Measurements from ENCODE around the gene KIAA0232. TPM values are rescaled to one million over a fixed set of nuclear protein-coding genes. Genes with fewer than 3 reads are reported as not detected.
A peak's percentile ranks its signal among the peaks of the same experiment; 100 is the strongest.

KIAA0232 gene
- total RNA-seq, 1 donor from 2014 or later = 16.6 TPM

DNA sequence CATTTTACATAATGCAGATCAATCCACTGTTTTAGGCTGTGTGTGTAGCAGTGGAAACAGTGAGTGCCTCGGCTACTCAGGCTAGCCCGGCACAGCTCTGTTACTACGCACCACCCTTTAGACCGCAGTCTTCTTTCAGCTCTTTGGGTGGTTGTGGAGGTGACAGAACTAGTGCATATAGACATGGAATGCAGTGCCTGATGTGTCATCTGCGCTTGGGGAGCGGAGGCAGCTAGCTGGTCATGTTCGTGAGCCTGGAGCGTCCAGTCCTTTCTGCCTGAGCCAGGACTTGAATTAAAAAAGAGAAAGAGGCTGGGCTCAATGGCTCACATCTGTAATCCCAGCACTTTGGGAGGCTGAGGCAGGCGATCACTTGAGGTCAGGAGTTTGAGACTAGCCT is 131.9 kb downstream of the KIAA0232 start:
- ATAC-seq (no peak), DNase-seq (ENCODE audit: low spot score) (no peak)

DNA sequence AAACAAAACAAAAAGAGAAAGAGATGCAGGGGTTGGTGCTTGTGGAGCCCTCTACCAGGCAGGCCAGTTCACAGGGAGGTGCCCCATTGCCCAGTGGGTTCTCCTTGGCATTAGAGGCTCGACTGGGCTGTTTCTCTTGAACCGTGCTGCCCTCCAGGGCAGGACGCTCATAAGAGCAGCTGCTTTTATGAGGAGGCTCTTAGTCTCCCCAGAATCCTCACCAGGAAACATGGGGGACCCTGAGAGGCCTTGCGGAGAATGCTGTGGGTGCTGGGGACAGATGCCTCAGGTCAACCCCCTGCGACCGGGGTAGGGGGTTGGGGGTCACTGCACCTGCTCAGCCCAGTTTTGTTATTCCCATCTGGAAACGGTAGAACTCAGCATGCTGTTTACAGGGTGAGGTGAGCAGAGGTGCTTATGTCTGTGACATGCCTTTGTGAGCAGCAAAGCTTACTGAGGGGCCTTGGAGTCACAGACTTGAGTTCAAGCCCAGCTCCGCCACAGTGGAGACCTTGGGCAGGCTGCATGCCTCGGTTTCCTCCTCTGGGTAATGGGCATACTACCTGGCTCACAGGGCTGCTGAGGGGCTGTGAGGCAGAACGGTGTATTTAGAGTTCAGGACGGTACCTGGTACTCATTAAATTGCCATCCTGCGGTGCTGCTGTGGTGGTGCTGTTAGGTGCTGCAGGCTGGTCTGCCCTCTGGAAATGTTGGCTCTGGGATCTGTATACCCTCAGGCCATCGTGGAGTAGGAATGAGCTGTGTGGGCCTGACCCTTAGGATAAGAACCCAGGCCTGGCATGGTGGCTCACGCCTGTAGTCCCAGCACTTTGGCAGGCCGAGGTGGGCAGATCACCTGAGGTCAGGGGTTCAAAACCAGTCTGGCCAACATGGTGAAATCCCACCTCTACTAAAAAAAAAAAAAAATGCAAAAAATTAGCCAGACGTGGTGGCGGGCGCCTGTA is 132.8 kb downstream of the KIAA0232 start:
- no peak for ATAC-seq
- no peak for DNase-seq (ENCODE audit: low spot score)

DNA sequence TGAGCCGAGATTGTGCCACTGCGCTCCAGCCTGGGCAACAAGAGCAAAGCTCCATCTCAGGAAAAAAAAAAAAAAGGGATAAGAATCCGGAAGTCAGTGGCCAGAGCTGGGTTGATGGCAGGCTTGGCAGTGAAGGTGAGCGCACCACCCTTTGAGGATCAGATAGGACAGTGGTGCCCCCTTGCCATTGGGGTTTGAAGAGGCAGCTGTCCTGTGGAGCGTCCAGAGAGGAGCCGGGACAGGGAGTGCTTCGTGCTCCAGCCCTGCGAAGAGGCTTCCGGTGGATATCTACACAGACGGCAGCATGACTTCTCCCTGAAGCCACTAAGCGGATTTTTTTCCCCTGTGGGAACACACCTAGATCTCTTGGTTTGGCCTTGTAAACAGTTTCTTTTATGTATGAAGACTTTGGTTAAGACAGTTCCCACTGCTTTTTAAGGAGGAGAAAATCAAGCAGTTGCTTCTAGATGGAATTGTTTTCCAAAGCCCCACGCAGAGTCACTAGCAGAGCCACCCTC is 133.6 kb downstream of the KIAA0232 start:
- DNase-seq (ENCODE audit: low spot score) (no peak), ATAC-seq (no peak)

DNA sequence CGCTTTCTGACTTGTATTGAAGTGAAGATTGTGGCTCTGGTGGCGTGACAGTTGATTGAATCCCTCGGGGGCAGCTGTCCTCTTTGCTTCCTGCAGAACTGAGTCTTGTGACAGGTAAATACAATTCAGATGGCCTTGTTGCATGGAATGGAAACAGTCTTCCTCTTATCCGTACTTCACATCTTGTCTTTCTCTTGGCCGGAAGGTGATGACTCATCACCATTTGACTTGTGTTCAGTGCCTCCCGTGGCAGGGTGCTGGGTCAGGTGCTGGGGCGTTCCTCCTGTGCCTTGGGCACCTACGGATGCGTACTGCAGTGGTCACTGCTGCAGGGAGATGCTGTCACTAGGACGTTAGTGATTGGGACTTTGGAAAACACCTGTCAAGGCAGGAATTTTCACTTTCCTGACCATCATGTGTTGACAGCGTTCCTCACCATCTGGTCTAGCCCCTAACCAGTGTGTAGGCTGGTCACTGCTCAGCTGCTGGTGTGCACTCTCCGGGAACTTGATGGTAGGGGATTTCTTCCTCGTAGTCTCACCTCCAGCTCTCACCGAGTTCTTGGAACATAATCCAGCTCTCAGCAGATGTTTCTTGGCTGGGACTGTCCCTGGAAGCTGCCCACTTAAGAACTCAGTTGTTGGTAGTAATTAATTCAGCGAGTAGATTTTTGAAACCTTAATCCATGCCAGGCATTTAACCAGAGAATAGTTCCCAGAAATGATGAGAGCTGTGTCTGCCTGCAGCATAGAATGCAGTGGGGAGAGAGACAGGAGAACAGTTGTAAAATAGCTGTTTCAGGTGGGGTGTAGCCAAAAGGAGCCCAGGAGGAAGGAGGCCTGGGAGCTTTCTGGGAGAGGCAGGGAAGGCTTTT is 134.3 kb downstream of the KIAA0232 start:
- ATAC-seq = peak; percentile 6
- no peak for DNase-seq (ENCODE audit: low spot score)

DNA sequence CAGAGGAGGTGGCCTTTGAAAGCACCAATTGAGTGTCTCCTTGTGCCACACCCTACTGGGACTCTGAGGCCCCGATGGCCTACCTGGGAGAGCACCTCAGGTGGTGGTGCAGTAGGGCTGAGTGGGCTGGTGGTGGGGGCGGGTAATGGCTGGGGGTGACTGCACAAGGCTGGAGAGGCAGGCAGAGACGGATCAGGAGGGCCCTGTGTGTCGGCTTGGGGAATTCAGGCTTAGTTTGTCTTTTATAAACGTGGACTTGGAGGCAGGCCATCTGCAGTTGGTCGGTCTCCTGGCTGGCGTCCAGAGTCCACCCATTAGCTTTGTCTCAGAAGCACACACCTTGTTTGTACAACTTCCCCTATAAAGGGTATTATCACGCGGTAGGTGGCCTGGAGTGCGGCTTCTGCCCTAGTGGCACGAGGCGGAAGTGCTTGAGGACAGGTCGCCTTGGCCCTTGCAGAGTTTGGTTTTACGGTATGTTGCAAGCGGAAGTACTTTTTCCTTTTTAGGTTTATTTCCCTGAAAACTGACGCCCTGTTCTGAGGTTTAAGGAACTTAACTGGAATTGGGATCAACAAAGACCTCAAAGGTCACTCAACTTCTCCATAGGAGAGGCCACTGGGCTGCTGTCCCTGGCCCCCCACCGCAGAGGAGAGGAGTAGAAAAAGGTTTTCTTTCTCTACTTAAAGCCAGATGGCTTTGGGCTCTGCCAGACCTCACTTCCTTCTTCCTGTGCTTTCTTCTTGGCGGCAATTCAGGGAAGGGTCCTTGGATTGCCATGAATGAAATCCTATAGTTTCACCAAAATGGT is 135.1 kb downstream of the KIAA0232 start:
- ATAC-seq = peak; percentile 75

DNA sequence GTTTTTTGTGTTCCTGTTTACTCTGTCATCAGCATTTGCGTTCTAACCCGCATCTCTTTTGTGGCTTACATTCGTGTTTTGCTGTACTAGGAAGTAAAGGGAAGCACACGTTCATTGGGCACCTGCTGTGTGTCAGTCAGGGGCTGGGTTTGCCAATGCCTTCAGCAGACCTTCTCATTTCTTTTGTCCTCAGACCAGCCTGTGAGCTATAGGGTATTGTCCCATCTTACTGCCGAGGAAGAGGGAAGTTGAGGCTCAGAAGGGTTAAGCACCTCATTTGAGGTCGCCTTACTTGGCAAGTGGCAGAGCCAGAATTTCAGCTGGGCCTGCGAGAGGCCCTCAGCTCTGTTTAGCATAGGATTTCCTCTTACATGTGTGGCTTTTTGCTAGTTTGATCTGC is 135.8 kb downstream of the KIAA0232 start:
- ATAC-seq (no peak), DNase-seq (ENCODE audit: low spot score) (no peak)

More for the DNA sequence above, 135.1 kb downstream of the KIAA0232 start:
- DNase-seq (ENCODE audit: low spot score) = peak; percentile 82

DNA sequence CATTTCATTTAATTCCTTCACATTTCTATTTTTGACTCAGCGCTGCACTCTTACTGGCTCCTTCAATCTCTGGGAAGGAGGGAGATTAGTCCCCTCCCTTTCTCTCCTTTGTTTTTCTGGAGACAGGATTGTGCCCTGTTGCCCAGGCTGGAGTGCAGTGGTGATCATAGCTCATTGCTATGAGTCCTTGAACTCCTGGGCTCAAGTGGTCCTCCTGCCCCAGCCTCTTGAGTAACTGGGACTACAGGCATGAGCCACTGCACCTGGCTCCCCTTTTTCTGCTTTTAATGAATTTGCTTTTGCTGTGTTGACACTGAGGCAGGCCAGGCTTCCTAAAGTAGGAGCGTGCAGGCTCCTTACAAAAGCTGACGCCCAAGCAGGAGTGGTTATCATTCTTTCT is 137.6 kb downstream of the KIAA0232 start:
- no peak for DNase-seq (ENCODE audit: low spot score)
- no peak for ATAC-seq

DNA sequence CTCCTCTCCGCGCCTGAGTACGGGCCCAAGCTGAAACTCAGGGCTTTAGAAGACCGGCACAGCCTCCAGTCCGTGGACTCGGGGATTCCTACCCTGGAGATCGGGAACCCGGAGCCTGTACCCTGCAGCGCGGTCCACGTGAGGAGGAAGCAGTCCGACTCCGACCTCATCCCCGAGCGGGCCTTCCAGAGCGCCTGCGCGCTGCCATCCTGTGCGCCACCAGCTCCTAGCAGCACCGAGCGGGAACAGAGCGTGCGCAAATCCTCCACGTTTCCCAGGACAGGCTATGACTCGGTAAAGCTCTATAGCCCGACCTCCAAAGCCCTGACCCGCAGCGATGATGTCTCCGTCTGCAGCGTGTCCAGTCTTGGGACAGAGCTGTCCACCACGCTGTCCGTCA is 141.0 kb downstream of the KIAA0232 start:
- no peak for ATAC-seq
- no peak for DNase-seq (ENCODE audit: low spot score)

DNA sequence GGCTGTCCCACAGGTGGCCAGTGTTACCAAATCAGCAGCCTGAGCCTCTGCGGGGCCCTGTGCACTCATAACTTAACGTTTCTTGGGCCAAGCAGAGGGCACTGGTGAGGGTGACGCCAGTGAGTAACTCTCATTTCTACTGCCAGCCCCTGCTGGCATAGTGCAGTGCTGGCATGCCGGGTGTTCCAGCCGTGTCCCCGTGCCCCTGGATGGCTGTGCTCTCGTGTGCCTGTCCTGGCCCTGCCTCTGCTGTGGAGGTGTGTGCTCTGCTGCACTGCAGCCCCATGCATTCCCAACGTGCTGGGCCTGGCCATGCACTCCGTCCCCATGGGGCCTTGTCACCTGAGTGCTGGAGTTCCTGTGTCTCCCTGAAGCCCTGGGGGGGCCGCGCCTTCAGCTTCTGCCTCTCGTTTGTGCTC is 141.8 kb downstream of the KIAA0232 start:
- DNase-seq (ENCODE audit: low spot score) (peak; percentile 91), ATAC-seq (peak; percentile 76)

DNA sequence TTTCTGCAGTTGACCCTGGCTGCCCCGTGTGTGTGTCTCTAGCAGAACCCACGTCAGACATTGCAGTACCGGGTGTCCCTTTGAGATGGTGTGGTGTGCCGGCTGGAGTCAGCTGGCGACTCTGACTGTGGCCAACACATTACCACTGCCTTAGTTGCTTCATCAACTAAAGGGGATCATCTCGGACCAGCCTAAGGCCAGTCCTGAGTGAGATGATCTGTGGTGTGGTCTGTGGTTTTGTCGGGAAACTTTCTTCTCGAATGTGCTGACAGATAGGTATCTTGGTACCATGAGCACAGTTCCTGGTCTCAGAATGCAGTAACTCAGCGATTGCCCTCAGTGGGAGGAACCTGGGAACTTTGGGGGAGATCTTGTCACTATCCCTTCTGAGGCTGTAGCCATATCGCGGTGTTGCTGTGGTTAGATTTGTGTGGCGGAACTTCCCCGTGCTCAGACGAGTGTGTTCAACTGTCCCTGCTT is 142.9 kb downstream of the KIAA0232 start:
- ATAC-seq = no peak
- no peak for DNase-seq (ENCODE audit: low spot score)

DNA sequence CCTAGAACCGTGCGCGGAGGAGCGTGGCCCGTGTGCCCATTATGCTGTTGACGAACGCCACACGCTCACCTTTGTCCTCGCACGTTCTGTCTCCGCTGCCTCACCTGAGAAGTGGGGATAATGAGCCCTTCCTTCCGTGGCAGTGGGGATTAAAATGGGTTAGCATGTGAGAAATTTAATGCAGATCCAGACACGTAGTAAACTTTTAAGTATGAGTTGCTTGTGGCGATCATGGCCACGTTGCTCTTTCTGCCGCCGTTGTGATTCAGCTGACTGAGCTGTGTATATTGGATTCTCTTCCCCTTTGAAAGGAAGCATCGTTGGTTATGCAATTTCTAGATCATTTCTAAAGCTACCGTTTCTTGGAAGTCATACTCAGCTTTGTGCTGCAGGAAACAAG is 143.6 kb downstream of the KIAA0232 start:
- ATAC-seq (no peak), DNase-seq (ENCODE audit: low spot score) (no peak)

DNA sequence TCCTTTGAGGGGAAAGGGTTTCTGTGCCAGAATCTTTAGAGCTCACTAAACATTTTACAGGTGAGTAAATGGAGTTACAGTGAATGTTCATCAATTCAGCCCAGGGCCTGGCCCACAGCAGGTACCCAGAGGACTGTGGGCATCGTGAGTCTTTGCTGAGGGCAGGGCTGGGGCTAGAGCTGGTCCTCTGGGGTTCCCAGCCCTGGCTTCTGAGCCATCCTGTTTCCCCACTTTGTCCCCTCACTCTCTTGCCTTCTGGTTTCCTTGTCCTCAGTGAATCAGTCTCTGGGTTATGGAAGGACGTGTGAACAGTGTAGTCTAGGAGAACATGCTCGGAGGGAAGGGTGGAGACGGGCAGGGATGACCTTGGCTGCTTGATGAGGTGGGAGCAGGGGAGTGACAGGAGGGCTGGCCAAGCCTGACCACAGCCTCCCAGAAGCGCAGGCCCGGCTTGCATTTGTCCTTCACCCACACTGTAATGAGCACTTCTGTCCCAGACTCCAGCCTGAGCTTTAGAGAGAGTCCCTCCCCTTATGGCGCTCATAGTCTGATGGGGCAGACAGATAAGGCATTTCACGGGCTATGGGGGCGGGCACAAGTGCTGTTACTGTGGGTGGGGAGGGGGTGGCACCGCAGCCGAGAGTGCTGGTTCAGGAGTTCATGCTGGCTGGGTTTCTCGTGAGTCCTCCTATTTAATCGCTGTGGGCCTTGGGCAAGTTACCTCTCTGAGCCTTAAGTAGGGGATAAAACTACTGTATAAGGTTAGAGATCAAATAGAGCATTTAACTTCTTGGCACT is 144.4 kb downstream of the KIAA0232 start:
- peak; percentile 90 for DNase-seq (ENCODE audit: low spot score)
- ATAC-seq = peak; percentile 76

DNA sequence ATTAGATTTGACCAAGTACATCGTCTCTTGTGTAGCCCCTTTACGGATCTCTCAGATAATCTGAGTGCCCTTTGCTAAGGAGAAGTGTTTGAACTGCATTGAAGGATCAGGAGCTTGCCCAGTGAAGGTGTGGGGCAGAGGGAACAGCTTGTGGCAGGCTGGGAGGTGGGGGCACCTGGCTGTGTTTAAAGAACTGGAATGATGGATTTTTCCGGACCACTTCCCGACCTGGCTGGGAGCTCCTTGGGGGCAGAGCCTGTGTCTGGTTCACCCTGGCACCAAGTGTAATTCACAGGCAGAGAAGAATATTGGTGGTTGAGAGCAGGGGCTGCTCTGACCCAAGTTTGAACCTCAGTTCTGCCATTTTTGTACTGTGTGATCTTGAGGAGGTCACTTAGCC is 145.6 kb downstream of the KIAA0232 start:
- DNase-seq (ENCODE audit: low spot score) = no peak
- ATAC-seq = no peak

DNA sequence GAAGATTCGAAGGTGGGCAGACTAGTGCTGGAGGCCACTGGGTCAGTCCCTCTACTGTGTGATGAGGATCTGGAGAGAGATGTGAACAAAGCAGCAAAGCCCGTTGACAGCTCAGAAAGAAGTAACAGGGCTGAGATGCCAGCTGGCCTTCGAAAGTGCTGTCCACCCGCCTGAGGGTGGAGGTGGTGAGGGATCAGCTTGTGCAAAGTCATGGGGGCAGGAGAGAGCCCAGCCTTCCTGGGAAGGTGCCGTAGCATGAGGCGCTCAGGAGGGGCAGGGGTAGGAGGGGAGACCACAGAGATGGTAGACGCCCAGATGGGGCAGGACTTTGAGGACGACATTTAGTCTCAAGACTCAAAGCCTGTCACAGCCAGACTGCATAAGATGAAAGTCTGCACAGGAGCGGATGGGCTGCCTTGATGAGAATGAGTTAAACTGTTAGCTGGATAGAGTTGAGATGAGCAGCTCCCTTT is 146.8 kb downstream of the KIAA0232 start:
- no peak for DNase-seq (ENCODE audit: low spot score)
- ATAC-seq = peak; percentile 25

DNA sequence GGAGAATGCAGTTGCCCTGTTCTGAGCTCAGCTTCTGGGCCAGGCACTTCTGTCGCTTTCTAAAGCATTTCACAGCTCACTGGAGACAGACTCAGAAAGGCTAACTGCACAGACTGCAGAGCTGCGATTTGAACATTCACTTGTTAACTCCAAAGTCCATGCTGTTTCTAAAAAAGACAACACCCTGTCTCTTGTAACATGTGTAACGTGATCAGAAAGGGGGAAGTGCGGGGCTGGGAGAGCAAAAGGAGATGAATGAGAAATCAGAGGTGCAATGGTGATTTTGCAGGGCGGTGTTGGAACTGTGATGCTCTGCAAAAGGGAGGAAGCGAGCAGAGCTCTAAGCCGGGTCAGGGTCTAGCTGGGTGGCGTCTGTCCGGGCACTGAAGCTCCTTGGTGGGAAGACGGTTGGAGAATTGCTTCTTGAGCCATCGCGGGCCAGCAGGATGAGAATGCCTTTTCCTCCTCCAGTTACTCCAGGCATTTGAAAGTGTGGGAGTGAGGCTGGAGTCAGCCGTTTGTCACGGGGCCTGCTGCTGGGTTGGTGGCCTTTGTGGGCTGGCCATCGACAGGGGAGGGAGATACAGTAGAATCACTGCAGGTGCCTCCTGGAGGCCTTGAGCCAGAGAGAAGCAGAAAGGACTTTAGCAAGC is 147.4 kb downstream of the KIAA0232 start:
- ATAC-seq (peak; percentile 63), DNase-seq (ENCODE audit: low spot score) (no peak)

DNA sequence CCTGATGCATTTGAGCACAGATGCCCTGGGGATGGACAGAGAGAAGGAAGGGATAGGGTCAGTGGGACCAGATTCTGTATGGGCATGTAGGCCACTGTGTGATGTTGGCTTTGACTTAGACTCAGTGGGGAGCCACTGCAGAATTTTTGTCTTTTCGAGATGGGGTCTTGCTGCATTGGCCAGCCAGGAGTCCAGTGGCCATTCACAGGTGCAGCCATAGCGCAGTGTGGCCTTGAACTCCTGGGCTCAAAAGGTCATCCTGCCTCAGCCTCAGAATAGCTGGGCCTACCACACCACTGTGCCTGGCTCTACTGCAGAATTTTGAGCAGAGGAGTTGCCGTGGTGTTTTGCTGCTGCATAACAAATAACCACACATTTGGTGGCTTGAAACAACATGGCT is 149.9 kb downstream of the KIAA0232 start:
- no peak for DNase-seq (ENCODE audit: low spot score)
- no peak for ATAC-seq

DNA sequence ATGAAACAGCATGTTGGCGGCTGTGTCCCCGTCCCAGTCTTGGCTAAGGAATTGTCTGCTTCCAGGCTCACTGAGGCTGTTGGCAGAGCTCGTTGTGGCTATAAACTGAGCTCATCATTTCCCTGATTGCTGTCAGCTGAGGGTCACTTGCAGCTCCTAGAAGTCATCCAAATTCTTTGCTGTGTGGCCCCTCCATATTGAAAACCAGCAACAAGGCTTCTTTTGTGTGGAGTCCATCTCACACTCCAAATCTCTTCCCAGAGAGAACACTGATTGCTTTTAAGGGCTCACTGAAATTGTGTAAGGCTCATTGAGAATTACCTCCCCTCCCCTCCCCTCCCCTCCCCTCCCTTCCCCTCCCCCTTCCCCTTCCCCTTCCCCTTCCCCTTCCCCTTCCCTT is 150.4 kb downstream of the KIAA0232 start:
- DNase-seq (ENCODE audit: low spot score) = no peak
- no peak for ATAC-seq
